Measurements from ENCODE around the gene PGA3.
"Not testable (repeated sequence)": the region's sequence is repeated elsewhere in the genome, so short reads cannot be mapped to it uniquely, and the experiment has no call there.

Gene PGA3

DNA sequence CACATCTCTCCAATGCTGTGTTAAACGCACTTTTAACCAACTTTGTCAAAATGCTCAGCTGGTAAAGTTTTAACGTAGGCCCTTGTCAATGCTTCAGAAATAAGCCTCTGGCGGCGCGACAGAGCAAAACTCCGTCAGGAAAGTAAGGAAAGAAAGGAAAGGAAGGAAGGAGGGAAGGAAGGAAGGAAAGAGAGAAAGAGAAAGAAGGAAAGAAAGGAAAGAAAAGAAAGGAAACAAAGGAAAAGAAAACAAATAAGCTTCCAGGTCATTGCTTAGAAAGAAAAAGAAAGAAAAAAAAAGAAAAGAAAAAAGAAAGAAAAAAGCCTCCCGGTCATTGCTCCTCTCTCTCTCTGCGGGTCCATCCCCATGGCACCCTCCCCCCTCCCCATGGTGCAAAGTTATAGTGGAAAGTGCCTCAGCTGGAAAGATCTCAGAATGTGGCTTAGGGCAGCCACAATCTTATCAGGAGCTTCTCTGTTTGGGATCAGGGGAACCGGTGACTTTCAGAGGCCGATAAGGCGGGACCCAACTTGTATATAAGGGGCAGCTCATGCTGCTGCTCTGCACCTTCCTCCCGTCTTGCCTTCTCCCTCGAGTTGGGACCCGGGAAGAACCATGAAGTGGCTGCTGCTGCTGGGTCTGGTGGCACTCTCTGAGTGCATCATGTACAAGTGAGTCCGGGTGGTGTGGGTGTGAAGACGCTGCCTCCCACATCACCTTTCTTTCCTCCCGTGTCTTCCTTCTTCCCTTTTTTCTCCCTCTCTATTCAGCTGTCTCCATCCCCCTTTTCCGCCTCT is at the start of gene PGA3:
PGA3 (plus strand) TSS at position 566 of the 797 bp plus-strand sequence; CDS start at position 616, 50 bp downstream.
- not testable (repeated sequence) for DNase-seq (ENCODE audit: low spot score)

DNA sequence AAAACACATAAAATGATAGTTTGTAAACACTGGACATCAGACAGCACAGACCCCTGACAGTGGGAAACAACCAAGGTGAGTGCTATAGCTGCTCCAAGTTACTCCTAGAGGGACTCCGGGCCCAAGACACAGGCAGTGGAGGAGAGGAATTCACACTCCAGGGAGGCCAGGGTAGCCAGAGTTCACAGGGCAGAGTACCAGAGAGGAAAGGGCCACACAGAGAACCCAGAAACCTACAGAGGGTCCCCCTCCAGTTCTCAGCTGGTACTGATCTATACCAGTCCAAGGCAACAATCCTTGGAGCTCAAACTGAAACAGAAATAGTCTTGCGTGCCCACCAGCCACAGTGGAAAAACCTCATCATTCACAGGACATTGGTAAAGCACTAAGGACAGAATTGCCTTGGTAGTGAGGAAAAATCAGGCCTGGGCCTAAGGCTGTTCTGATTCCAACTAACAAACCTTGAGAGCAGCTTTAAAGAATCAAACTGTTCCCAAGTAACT is 49.7 kb upstream of the PGA3 start:
- no peak for DNase-seq (ENCODE audit: low spot score)

DNA sequence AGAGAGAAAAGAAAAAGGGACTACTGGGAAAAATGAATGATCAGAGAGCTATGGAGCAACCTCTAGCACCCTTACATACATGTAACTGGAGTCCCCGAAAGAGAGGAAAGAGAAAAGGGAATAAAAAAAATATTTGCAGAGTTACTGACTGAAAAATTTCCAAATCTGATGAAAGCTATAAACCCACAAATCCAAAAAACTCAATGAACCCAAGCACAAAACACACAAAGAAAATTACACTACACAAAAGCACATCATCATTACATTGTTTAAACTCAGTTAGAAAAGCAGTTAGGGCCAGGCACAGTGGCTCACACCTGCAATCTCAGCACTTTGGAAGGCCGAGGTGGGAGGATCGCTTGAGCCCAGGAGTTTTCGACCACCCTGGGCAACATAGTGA is 48.8 kb upstream of the PGA3 start:
- no peak for DNase-seq (ENCODE audit: low spot score)

DNA sequence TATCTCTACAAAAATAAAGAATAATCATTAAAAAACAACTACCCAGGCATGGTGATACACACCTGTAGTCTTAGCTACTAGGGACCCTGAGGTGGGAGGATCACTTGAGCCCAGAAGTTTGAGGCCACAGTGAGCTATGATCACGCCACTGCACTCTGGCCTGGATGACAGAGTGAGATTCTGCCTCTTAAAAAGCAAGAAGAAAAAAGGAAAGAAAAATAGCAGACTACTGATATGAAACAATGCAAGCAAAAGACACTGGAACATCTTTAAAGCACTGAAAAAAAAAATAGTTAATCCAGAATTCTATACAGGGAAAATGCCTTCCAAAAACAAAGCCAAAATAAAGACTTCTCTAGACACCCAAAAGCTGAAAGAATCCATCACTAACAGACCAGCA is 48.0 kb upstream of the PGA3 start:
- no peak for DNase-seq (ENCODE audit: low spot score)

DNA sequence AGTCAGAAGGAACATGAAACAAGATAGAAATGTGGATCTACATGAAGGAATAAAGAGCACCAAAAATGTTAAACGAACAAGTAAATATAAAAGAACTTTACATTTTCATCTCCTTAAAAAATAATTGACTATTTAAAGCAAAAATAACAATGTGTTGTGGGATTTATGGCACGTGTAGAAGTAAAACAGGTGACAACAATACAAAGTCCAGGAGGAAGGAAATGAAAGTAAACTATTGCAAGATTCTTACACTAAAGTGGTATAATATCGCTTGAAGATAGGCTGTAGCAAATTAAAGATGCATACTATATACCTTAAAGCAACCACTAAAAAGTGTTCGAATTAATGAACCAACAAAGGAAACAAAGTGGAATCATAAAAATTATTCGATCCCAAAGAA is 47.6 kb upstream of the PGA3 start:
- DNase-seq (ENCODE audit: low spot score): no peak

DNA sequence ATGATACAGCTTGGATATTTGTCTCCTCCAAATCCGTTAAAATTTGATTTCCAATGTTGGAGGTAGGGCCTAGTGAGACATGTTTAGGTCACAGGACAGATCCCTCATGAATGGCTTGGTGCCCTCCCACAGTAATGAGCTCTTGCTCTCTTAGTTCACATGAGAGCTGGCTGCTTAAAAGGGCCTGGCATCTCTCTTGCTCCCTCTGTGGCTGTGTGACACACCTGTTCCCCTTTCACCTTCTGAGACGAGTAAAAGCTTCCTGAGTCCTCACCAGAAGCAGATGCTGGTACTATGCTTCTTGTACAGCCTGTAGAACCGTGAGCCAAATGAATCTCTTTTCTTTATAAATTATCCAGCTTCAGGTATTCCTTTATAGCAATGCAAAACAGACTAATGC is 45.6 kb upstream of the PGA3 start:
- DNase-seq (ENCODE audit: low spot score): no peak

DNA sequence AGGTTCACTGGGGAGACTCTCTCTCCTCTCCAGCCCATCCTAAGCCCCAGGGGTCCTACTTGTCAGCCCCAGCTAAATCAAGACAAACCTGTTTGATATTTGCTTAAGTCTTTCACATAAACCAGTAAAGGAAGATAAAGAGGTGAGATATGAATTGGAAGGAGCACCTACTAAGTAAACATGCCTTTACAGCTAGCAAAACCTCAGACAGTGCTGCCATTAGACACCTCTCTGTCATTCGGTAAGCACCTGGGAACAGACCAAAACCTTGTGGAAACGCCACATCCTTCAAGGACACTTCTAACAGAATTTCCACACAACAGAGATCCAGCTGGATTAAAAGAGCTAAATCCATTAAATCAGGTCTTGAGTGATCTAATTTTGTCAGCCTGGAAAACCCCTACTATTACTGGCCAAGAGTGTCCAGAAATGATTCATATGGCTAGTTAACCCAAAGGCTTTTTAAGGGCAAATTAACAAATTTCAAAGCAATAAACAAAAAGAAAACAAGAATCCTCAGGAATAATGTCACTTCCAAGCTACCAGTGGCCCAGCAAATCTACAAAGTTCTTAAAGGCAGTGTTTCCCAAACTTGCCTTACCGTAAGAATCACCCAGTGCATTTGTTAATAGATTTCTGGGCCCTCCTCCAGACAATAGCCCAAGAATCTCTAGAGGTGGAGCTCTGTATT is 44.5 kb upstream of the PGA3 start:
- DNase-seq (ENCODE audit: low spot score): no peak

DNA sequence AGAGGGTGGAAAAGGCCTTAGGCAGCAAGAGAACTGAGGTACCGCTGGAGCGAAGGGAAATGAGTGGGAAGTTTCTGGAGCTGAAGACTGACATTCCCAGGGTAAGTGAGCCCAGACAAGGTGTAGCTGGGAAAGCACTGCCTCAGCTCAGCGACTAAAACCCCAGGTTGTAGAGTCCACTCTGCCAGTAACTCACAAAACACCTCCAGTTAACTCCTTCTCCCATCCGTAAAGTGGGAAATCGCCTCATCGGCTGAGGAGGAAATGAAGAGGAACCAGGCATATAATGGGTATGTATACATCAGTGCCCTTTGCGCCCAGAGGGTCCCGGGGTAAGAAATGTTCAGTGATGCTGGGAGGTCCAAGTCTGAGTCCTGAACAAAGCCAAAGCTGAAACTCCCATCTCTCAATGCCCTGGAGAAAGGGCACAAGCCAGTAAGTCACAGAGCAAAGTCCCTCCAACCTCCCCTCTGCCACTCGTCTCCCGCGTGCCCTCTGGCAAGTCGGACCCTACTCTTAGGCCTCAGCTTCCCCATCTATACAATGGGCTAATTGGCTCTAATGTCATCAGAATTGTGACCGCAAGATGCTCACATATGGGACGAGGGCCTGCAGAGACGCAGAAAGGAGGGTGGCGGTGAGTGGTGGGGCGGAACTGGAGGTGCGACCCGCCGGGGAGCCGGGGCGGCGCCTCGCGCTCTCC is 42.7 kb upstream of the PGA3 start:
- DNase-seq (ENCODE audit: low spot score): no peak

DNA sequence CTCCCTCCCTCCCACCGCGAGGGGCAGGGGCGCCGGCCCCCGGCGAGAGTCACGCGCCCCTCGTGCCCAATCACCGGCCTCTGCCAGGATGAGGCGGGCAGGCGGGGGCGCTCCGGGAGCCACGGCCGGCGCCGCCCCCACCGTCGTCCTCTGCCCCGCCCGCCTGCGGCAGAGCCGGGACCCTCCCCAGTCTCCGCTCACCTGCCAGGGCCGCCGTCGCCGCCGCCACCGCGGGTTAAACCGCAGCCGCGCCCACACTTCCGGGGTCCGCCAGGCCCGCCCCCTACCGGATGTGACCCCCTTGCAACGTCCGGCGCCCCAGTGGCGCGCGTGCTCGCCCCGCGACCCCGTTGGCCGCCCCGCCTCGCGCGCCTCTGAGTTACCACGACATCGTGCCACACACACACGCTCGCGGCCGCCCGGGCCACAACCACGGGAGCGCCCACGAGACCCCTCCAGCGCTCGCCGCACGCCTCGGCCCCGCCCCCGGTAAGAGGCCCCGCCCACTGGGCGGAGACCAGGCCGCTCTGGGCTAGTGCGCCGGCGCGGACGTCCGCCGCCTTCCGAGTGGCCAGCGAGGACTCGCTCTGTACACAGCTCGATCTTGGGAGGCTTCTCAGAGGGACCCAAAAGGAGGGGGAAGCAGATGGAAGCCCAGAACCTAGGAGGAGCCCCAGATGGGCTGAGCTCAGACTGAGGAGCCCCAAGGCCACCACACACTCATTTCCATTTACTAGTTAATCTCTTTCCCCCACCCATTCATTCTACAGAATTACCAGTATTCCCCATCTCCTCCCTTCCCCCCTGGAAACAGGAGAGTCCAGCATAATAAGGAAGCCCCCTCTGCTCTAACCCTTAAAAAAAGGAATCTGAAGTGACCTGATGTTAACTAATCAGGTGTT is 41.9 kb upstream of the PGA3 start, which contains the start of gene VPS37C:
VPS37C (minus strand) TSS at position 237 of the 902 bp plus-strand sequence. CDS start 22,597 bp downstream, outside the sequence.
- peak; percentile 97 for DNase-seq (ENCODE audit: low spot score)

DNA sequence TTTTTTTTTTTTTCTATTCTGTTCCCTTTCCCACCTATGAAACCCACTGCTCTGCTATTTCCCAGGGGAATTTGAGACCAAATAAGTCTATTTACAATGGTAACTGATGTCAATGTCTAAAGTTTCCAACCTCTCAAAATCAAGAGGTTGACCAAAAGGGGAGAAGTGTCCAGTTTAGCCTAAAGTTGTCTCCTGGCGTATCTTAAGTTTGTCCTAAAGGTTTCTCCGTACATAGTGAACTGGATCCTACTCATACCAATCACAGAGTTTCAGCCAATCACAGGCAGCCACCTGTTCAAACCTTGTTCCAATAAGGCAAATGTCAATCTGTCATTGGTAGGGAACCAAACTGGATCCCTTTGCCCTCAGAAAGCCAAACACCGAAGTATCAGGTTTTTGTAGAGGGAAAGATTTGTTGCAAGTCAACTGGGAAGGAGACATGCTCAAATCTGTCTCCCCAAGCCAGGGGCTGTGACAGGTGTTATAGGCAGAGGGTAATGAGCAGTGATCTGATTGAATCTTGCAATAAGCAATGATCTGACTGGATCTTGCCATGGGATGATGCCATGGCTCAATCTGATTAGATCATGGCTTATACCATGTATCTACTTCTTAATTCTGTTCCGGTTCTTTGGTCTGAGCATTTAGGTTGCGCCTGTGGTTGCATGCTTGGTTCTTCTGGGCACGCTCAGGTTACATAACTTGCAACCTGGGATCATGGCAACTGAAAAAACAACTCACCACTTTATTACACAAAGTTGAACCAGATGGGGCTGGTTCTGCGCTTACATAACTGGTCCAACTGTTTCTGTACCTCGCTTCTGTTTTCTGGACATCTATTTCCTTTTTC is 41.0 kb upstream of the PGA3 start:
- DNase-seq (ENCODE audit: low spot score): no peak

DNA sequence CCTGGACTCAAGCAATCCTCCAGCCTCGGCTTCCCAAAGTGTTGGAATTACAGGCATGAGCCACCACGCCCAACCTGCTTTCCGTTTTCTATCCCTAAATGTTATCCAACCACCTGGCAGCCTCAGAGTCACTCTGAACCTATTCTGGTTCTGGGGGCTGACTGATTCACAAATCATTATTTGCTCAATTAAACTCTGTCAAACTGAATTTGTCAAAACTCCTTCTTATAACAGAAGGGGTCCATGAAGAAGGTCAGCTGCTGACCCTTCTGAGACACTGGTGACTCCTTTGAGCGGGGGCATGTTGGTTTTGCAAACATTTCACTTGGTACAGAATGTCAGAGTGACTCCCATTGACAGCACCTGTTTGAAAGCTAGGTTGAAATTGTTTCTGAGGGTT is 40.3 kb upstream of the PGA3 start:
- DNase-seq (ENCODE audit: low spot score): no peak

DNA sequence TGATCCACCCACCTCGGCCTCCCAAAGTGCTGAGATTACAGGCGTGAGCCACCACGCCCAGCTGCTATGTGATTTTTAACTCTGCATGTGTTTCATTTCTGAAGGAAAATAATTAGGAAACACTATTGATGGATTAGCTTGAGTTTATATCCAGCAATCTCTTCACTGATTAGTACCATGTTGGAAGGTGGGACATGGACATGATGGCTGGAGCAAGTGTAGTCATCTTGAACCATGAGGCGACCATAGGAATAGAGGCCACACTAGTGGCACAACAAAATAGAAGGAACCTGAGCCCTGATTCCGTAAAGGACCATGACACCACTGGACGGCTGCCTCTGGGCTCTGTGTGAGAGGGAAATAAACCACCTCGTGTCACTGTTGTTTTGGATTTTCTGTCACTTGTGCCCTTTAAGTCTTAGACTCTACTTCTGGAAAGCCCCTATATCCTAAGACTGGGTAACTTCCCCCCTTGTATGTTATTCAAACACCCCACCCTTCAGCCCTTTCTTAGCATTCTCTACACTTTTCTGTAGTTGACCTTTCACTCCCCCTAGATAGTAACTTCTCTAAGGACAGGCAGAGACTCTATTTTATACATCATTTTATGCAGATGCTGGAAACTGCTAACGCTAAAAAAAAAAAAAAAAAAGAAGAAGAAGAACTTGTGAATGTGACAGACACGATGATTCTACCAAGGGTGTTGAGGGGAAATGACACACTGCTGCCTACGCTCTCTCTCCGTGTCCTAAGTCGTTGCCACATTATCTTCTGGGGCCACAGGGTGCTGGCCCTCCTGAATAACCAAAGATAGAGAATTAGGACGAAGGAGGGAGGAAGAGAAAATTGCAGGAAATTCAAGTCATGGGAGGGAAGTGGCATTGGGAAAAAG is 39.4 kb upstream of the PGA3 start:
- no peak for DNase-seq (ENCODE audit: low spot score)

DNA sequence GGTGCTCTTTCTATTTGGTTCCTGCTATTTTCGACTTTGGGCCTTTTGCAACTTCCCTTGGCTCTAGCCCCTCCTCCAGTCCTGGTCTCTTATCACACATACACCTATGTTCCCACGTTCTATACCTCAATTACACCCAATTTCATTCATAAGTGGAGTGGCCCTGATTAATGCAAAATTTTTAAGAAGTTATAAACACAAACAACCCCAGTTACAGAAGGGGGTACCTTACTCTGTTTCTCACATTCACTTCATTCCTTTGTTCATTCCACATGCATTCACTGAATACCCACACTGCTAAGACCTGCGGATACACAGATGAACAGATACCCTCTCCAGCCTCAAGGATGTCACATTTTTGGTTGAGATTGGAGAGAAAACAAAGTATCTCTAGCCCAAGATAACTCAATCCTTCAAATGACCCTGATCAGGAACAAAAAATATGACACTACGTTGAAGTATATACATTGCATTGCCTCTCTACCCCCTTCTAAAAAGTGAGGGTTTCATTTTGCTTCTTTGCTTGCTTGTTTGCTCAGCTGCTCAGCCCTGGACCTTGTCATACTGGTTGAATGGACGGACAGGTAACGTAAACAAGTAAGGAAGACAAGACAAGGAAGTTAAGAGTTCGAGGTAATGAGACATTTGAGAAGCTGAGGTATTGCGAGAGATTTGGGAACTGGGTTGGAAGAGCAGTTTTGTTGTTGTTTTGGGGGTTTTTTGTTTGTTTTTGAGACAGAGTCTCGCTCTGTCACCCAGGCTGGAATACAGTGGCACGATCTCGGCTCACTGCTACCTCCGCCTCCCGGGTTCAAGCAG is 38.5 kb upstream of the PGA3 start:
- DNase-seq (ENCODE audit: low spot score): no peak

DNA sequence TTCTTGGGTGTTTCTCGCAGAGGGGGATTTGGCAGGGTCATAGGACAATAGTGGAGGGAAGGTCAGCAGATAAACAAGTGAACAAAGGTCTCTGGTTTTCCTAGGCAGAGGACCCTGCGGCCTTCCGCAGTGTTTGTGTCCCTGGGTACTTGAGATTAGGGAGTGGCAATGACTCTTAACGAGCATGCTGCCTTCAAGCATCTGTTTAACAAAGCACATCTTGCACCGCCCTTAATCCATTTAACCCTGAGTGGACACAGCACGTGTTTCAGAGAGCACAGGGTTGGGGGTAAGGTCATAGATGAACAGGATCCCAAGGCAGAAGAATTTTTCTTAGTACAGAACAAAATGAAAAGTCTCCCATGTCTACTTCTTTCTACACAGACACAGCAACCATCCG is 37.5 kb upstream of the PGA3 start:
- DNase-seq (ENCODE audit: low spot score): not testable (repeated sequence)

DNA sequence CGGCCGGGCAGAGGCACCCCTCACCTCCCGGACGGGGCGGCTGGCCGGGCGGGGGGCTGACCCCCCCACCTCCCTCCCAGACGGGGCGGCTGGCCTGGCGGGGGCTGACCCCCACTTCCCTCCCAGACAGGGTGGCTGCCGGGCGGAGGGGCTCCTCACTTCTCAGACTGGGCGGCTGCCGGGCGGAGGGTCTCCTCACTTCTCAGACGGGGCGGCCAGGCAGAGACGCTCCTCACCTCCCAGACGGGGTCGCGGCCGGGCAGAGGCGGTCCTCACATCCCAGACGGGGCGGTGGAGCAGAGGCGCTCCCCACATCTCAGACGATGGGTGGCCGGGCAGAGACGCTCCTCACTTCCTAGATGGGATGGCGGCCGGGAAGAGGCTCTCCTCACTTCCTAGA is 37.0 kb upstream of the PGA3 start:
- not testable (repeated sequence) for DNase-seq (ENCODE audit: low spot score)

DNA sequence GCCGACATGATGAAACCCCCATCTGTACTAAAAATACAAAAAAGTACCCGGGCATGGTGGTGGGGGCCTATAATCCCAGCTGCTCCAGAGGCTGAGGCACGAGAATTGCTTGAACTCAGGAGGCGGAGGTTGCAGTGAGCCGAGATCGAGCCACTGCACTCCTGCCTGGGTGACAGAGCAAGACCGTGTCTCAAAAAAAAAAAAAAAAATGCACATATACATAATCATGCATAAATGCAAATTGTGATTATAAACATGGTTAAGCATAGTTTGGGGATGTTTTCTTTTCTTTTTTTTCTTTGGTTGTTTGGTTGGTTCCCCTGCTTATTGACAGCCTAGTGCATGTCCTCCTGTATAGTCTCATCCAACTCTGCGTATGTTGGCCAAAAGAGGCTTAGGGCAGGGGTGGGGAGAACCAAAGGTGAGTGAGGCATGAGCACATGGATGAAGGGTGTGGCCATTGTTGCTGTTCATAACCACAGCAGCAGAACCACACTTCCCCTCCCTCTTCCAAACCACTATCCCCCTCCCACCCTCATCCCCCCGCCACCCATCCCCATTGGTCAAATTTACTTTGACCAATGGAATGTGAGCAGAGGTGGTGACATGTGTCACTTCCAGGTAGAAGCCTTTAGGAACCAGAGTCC is 35.1 kb upstream of the PGA3 start:
- no peak for DNase-seq (ENCODE audit: low spot score)

DNA sequence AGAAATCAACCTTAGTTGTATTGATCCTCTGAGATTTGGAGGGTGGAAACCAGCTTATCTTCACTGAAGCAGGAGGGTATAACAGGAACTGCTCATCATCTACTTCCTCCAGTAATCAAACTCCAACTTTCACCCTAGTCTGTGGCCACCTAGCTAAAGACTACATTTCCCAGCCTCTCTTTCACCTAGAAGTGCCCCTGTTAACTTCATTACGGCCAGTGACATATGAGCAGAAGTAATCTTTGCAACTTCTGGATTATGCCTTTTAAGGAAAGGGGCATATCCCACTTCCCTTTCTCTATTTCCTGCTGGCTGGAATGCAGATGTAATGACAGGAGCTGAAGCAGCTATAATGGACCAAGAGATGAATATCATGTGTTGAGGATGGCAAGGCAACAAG is 34.5 kb upstream of the PGA3 start:
- DNase-seq (ENCODE audit: low spot score): no peak

DNA sequence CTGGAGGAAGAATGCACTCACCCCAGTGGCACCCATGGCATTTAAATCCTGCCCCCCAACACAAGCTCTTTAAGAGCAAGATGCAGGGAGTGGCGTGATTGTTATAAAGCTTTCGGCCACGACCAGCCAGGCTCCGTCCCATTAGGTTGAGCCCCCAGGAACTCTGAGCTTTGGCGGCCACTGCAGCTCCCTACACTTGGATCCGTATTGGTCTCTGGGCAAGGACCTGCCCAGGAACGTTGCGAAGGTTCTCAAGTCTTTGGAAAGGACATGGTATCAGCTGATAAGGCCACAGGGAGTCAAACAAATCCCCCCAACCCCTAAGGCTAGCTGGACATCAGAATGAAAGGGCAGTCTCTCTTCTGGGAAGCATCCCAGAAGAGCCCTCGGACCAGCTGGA is 32.7 kb upstream of the PGA3 start:
- DNase-seq (ENCODE audit: low spot score): no peak
